Stomach (tissue), 9 donors: ENCODE data around the gene SEMA3D. TPM values are rescaled to one million over a fixed set of nuclear protein-coding genes. Genes with fewer than 3 reads are reported as not detected.
A peak's percentile ranks its signal among the peaks of the same experiment; 100 is the strongest.

Source experiments
- DNase-seq, 2 donors: peaks; one replicate each; pipeline versions ENCODE4 v3.0.0 to v3.0.0-alpha.2; 2013 to 2019
- H3K27ac ChIP-seq, 5 donors: fragments of 200-600 bp in 4 of 5; sonication (generic) in 4 of 5; one replicate each; pipeline ENCODE4 v1.5.1; 2013 to 2019; ENCODE audit warnings: mild to moderate bottlenecking in 1 of 5, moderate library complexity in 1 of 5
- H3K27me3 ChIP-seq, 3 donors: fragments of 200-600 bp; sonication (generic); one replicate each; pipeline ENCODE4 v1.5.1; 2017 to 2019; ENCODE audit warnings: mixed run types in 1 of 3
- H3K36me3 ChIP-seq, 4 donors: fragments of 200-600 bp; sonication (generic); 1 replicate in 3 of 4; 2 replicates in 1 of 4; pipeline ENCODE4 v1.5.1; 2016 to 2019
- H3K4me1 ChIP-seq, 4 donors: fragments of 200-600 bp; sonication (generic); one replicate each; pipeline ENCODE4 v1.5.1; 2016 to 2019
- H3K4me3 ChIP-seq, 4 donors: fragments of 200-600 bp; sonication (generic) in 3 of 4; one replicate each; pipeline ENCODE4 v1.5.1; 2016 to 2019; ENCODE audit warnings: mild to moderate bottlenecking in 1 of 4
- H3K9me3 ChIP-seq, 4 donors: fragments of 200-600 bp; sonication (generic); one replicate each; pipeline ENCODE4 v1.5.1; 2016 to 2019
- CTCF ChIP-seq, 7 experiments: fragments of 450-650 bp in 4 of 7; fragments of 200-600 bp in 3 of 7; sonication (generic) in 3 of 7; IDR thresholded peaks; one replicate each; pipeline ENCODE4 v1.5.1; 2016 to 2019; ENCODE audit warnings: antibody characterized with exemption in 7 of 7, control low read depth in 2 of 7, mild to moderate bottlenecking in 1 of 7
- EP300 ChIP-seq: sonication (generic); formaldehyde crosslinking; IDR thresholded peaks from one replicate; pipeline ENCODE4 v1.6.1; 2017; ENCODE audit warnings: antibody characterized with exemption
- POLR2A ChIP-seq, 4 donors: fragments of 450-650 bp; IDR thresholded peaks; one replicate each; pipeline ENCODE4 v1.6.1; 2016; ENCODE audit warnings: antibody characterized with exemption in 4 of 4, control low read depth in 2 of 4, mild to moderate bottlenecking in 1 of 4, moderate library complexity in 1 of 4
- POLR2AphosphoS5 ChIP-seq, 3 donors: sonication (generic); formaldehyde crosslinking; IDR thresholded peaks; one replicate each; pipeline ENCODE4 v1.6.1; 2016; ENCODE audit warnings: antibody characterized with exemption in 3 of 3
- WGBS, 5 donors: extraction: QIAGEN DNeasy Blood & Tissue Kit in 3 of 5; methylation state at CpG; one replicate each; pipeline versions ENCODE4 v1.1.5 to v1.1.7; 2013 to 2018; 5-methylcytosine and 5-hydroxymethylcytosine counted together
- intact Hi-C: fragments of 100-400 bp; cut with DNase I; formaldehyde crosslinking; loops from one replicate; pipeline ENCODE4 v1.15.1; 2023; ENCODE audit warnings: low total_unique reads
- polyA plus RNA-seq, 3 donors: library from polyadenylated mRNA; stranded (reverse); fragments of 200-250 nt; gene quantifications; one replicate each; pipeline ENCODE4 v1.2.3, GENCODE V29; 2013
- total RNA-seq, 5 donors: library from RNA; depleted of rRNA; stranded (reverse); fragments of >200 nt; gene quantifications; one replicate each; pipeline versions ENCODE4 v1.1.0 to v1.2.3, GENCODE V29; 2014 to 2016
- donor health status: healthy with polysubstance abuse.
- donor health status: Bipolar disorder and iron deficiency.
- donor health status: healthy.

SEMA3D gene
- total and polyA plus RNA-seq, 8 donors: 0.44 to 20.9 (median 2.6) TPM; not detected in 1

GRCh38 chr7:85097844-85098243, 89.0 kb downstream of the SEMA3D start:
- Histone ChIP-seq H3K4me1 (peaks cover 0 to 29% (median 8%) of the 10 kb centered on the region in 4 donors), H3K27me3 (no peaks in the 10 kb centered on the region), H3K4me3 (no peak overlapping the region), H3K9me3 (no peaks in the 10 kb centered on the region), H3K36me3 (no peaks in the 10 kb centered on the region), H3K27ac (no peak overlapping the region)
- DNase-seq: no peak
- intact Hi-C loops: no loop called here
- WGBS, 5 donors: 32 to 90% (median 86%) methylated on average over 1 of the region's 1 CpG
- no peak for TF ChIP-seq EP300
- no peak for TF ChIP-seq CTCF (IDR thresholded peaks at IDR 0.05)
- TF ChIP-seq POLR2A (IDR thresholded peaks at IDR 0.05): no peak
- TF ChIP-seq POLR2AphosphoS5 (IDR thresholded peaks at IDR 0.05): no peak

GRCh38 chr7:85095806-85096205, 91.0 kb downstream of the SEMA3D start:
- no peaks in the 10 kb centered on the region for H3K36me3 ChIP-seq
- no peaks in the 10 kb centered on the region for H3K27me3 ChIP-seq
- no peak overlapping the region for H3K27ac ChIP-seq
- H3K4me1 ChIP-seq: peaks cover 0 to 24% (median 5%) of the 10 kb centered on the region in 4 donors
- intact Hi-C loops: no loop called here
- DNase-seq: peak in 1 of 2 donors; percentile 71
- H3K9me3 ChIP-seq: no peaks in the 10 kb centered on the region
- 53 to 78% (median 70%) methylated on average over 2 of the region's 2 CpGs for WGBS, 5 donors
- H3K4me3 ChIP-seq: no peak overlapping the region
- TF ChIP-seq POLR2AphosphoS5 (IDR thresholded peaks at IDR 0.05) (no peak), POLR2A (IDR thresholded peaks at IDR 0.05) (no peak), CTCF (IDR thresholded peaks at IDR 0.05) (no peak), EP300 (no peak)

GRCh38 chr7:85095366-85095765, 91.5 kb downstream of the SEMA3D start:
- intact Hi-C loops: no loop called here
- Histone ChIP-seq H3K36me3 (no peaks in the 10 kb centered on the region), H3K27ac (no peak overlapping the region), H3K4me1 (peaks cover 0 to 24% (median 5%) of the 10 kb centered on the region in 4 donors), H3K9me3 (no peaks in the 10 kb centered on the region), H3K4me3 (no peak overlapping the region), H3K27me3 (no peaks in the 10 kb centered on the region)
- 61 to 82% (median 80%) methylated on average over 2 of the region's 2 CpGs for WGBS, 5 donors
- TF ChIP-seq EP300 (no peak), CTCF (IDR thresholded peaks at IDR 0.05) (no peak), POLR2A (IDR thresholded peaks at IDR 0.05) (no peak)
- peak in 1 of 2 donors; percentile 59 for DNase-seq

- TF ChIP-seq POLR2A (IDR thresholded peaks at IDR 0.05) (no peak), POLR2AphosphoS5 (IDR thresholded peaks at IDR 0.05) (no peak), EP300 (no peak), CTCF (IDR thresholded peaks at IDR 0.05) (no peak)
Observed at GRCh38 chr7:85094046-85094725, 92.7 kb downstream of the SEMA3D start.

More at GRCh38 chr7:85094046-85094725, 92.7 kb downstream of the SEMA3D start:
- intact Hi-C loops: no loop called here
- H3K36me3 ChIP-seq: no peaks in the 10 kb centered on the region
- peak in 1 of 2 donors; percentile 82 for DNase-seq
- H3K4me1 ChIP-seq: peaks cover 0 to 24% (median 5%) of the 10 kb centered on the region in 4 donors
- H3K27ac ChIP-seq: peak overlapping the region in 3 of 5 donors; percentile 28 to 50 (median 42)
- H3K27me3 ChIP-seq: no peaks in the 10 kb centered on the region
- no peaks in the 10 kb centered on the region for H3K9me3 ChIP-seq
- 22 to 42% (median 33%) methylated on average over 3 of the region's 3 CpGs for WGBS, 5 donors
- no peak overlapping the region for H3K4me3 ChIP-seq
